ENCODE results near the gene CCDC150. TPM values are rescaled to one million over a fixed set of nuclear protein-coding genes. Genes with fewer than 3 reads are reported as not detected.

Gene CCDC150
- total RNA-seq, 1 donor from 2014 or later, result 0.66 TPM

DNA sequence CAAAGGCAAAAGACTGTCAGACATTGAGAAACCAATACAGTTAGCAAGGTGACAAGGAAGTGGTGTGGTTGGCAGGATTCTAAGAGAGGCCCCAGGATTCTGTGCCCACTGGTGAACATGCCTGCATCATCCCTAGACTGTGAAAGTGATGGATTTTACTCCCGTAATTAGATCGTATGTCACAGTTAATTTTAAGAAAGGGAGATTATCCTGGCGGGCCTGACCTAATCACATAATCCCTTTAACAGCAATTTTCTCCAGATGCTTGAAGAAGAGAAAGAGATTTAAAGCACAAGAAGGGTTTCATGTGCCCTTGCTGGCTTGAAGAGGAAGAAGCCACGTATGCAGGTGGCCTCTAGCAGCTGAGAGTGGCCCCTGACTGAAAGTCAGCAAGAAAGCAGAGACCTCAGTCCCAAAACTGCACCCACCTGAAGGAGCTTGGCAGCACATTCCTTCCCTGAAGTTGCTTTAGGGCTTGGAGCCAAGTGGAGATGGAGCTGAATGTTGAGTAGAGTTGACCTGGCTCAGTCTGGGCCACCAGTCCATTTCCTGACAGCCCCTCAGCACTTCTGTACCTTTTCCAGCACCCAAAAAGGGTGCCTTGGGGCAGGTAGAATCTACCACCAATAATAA, 110.9 kb downstream of the CCDC150 start:
- Histone ChIP-seq H3K9me3 (replicated peaks) (peaks cover 15% of the 10 kb centered on the region), H3K36me3 (no peaks in the 10 kb centered on the region), H3K27ac (replicated peaks) (no peak overlapping the region), H3K4me3 (no peak overlapping the region), H3K27me3 (ENCODE audit: low read depth) (no peaks in the 10 kb centered on the region), H3K4me1 (no peaks in the 10 kb centered on the region)
- intact Hi-C loops (cut with micrococcal nuclease), result no loop called here
- DNase-seq, result no peak
- TF ChIP-seq CTCF (IDR thresholded peaks at IDR 0.05; ENCODE audit: borderline replicate concordance), result no peak

DNA sequence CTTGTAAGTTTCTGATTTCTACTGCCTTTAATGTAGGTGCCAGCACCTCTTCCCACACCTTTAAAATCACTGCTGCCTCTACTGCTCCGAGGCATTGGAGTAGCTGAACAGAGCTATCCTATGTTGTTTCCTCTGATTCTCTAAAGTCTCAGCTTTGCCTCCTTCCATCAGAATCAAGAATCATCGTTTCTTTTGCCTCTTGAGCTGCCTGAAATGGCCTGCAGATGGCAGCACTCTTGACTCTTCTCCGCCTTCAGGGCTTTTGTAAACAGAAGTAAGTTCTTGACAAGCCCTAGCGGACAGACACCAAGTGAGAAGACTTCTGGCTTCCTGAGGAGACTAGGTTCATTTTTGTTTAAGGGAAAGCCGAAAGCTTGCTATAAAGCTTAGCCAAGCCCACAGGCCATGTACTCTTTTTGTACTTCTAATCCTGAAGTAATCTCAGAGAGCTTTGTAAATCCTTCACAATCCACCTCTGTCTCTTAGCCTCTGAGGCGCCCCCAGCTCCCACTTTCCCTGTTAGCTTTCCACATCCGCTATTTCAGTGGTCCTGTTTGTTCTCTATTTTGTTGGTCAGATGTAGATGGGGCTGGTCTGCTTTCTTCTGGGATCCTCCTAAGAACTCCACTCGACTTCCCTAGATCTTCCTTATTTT, 111.6 kb downstream of the CCDC150 start:
- intact Hi-C loops (cut with micrococcal nuclease), result no loop called here
- Histone ChIP-seq H3K4me1 (no peaks in the 10 kb centered on the region), H3K27ac (replicated peaks) (no peak overlapping the region), H3K36me3 (no peaks in the 10 kb centered on the region), H3K27me3 (ENCODE audit: low read depth) (no peaks in the 10 kb centered on the region), H3K9me3 (replicated peaks) (peaks cover 22% of the 10 kb centered on the region), H3K4me3 (no peak overlapping the region)
- TF ChIP-seq CTCF (IDR thresholded peaks at IDR 0.05; ENCODE audit: borderline replicate concordance), result peak; percentile 82
- DNase-seq, result peak; percentile 43

GRCh38 chr2:196758474-196759377, 119.2 kb downstream of the CCDC150 start:
- peaks cover 6% of the 10 kb centered on the region for H3K36me3 ChIP-seq
- no peaks in the 10 kb centered on the region for H3K27me3 ChIP-seq (ENCODE audit: low read depth)
- peaks cover 28% of the 10 kb centered on the region for H3K9me3 ChIP-seq (replicated peaks)
- peak; percentile 59 for TF ChIP-seq CTCF (IDR thresholded peaks at IDR 0.05; ENCODE audit: borderline replicate concordance)
- peak overlapping the region; percentile 13 for H3K27ac ChIP-seq (replicated peaks)
- H3K4me1 ChIP-seq, result no peaks in the 10 kb centered on the region
- no peak overlapping the region for H3K4me3 ChIP-seq
- intact Hi-C loops (cut with micrococcal nuclease), result no loop called here
- no peak for DNase-seq

DNA sequence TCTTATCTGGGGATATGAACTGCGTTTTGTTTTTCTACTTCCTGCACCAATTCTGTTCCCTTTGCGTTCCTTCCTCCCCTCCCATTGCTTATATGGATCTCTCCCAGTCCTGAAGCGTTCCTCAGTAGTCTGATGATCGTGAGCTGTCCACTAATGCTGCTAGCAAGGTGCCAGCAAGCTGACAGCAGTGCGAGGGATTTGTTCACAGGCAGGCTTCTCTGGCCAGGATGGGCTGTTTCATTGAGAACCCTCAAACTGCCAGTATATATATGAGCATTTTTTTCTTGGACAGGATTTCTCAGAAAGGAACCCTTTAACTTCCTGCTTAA, 119.8 kb downstream of the CCDC150 start:
- DNase-seq, result no peak
- H3K4me1 ChIP-seq, result no peaks in the 10 kb centered on the region
- peaks cover 22% of the 10 kb centered on the region for H3K9me3 ChIP-seq (replicated peaks)
- no peak for TF ChIP-seq CTCF (IDR thresholded peaks at IDR 0.05; ENCODE audit: borderline replicate concordance)
- H3K4me3 ChIP-seq, result no peak overlapping the region
- H3K27me3 ChIP-seq (ENCODE audit: low read depth), result no peaks in the 10 kb centered on the region
- H3K36me3 ChIP-seq, result peaks cover 12% of the 10 kb centered on the region
- intact Hi-C loops (cut with micrococcal nuclease), result no loop called here
- H3K27ac ChIP-seq (replicated peaks), result no peak overlapping the region

GRCh38 chr2:196767101-196767500, 127.6 kb downstream of the CCDC150 start:
- peaks cover 81% of the 10 kb centered on the region for H3K36me3 ChIP-seq
- no peaks in the 10 kb centered on the region for H3K9me3 ChIP-seq (replicated peaks)
- intact Hi-C loops (cut with micrococcal nuclease), result loop anchor here (10.0 kb wide), 1 partner anchor 628 kb away; no protein-coding TSS in a partner anchor
- H3K4me1 ChIP-seq, result no peaks in the 10 kb centered on the region
- no peak for DNase-seq
- no peak overlapping the region for H3K27ac ChIP-seq (replicated peaks)
- TF ChIP-seq CTCF (IDR thresholded peaks at IDR 0.05; ENCODE audit: borderline replicate concordance), result no peak
- H3K4me3 ChIP-seq, result no peak overlapping the region
- H3K27me3 ChIP-seq (ENCODE audit: low read depth), result no peaks in the 10 kb centered on the region

Other genes starting within 250 kb of the CCDC150 start
- 16.1 TPM for gene HECW2, start 46.2 kb upstream of the CCDC150 start, total RNA-seq
- 21.7 TPM for gene GTF3C3, start 160.0 kb downstream of the CCDC150 start, total RNA-seq
- not detected for gene C2orf66, start 169.6 kb downstream of the CCDC150 start, total RNA-seq

Measured in left ventricle myocardium inferior (tissue), 1 donor.